KG1 (cell line): ENCODE data around the gene OR1J1.

Source experiments
- DNase-seq: peaks from one replicate; lab custom pipeline; 2025; lab: John Stamatoyannopoulos, UW

OR1J1 gene

GRCh38 chr9:122477826-122478225 lies at the start of gene OR1J1:
Gene OR1J1 (minus strand): TSS chr9:122477926. CDS start chr9:122477926, 0 bp downstream.
- no peak for DNase-seq

- DNase-seq: no peak
These were observed 49.5 kb upstream of the OR1J1 start, which contains the start of gene OR1N1 for GRCh38 chr9:122527193-122527592. Gene OR1N1 (minus strand): TSS chr9:122527293. CDS start chr9:122527293, 0 bp downstream.

- DNase-seq: no peak
These were observed 48.9 kb upstream of the OR1J1 start for GRCh38 chr9:122526602-122527001.

GRCh38 chr9:122519376-122519775 lies 41.6 kb upstream of the OR1J1 start:
- no peak for DNase-seq

GRCh38 chr9:122518841-122519240 lies 41.1 kb upstream of the OR1J1 start, which contains the start of gene OR1J4:
Gene OR1J4 (plus strand): TSS chr9:122519141. CDS start chr9:122519141, 0 bp downstream.
- no peak for DNase-seq

- no peak for DNase-seq
These were observed 40.5 kb upstream of the OR1J1 start for GRCh38 chr9:122518226-122518625.

GRCh38 chr9:122510502-122510901 lies 32.8 kb upstream of the OR1J1 start, which contains the start of gene OR1J2:
Gene OR1J2 (plus strand): TSS chr9:122510802. CDS start chr9:122510802, 0 bp downstream.
- DNase-seq: no peak

- DNase-seq: no peak
These were observed 29.2 kb upstream of the OR1J1 start for GRCh38 chr9:122506964-122507363.

- DNase-seq: peak; percentile 9
These were observed 21.2 kb upstream of the OR1J1 start for GRCh38 chr9:122498883-122499288.

GRCh38 chr9:122479062-122479461 lies 1.3 kb upstream of the OR1J1 start:
- no peak for DNase-seq

GRCh38 chr9:122477346-122477745 lies 380 bp downstream of the OR1J1 start:
- no peak for DNase-seq

GRCh38 chr9:122475717-122476116 lies 2.0 kb downstream of the OR1J1 start:
- DNase-seq: no peak

- no peak for DNase-seq
These were observed 3.2 kb downstream of the OR1J1 start for GRCh38 chr9:122474561-122474960.

GRCh38 chr9:122468735-122469134 lies 9.0 kb downstream of the OR1J1 start:
- no peak for DNase-seq

- no peak for DNase-seq
These were observed 11.3 kb downstream of the OR1J1 start for GRCh38 chr9:122466456-122466855.

- peak; percentile 83 for DNase-seq
These were observed 12.8 kb downstream of the OR1J1 start for GRCh38 chr9:122464633-122465567.

GRCh38 chr9:122463828-122464632 lies 13.7 kb downstream of the OR1J1 start:
- DNase-seq: no peak

GRCh38 chr9:122457787-122458186 lies 19.9 kb downstream of the OR1J1 start:
- DNase-seq: no peak

GRCh38 chr9:122456123-122456522 lies 21.6 kb downstream of the OR1J1 start:
- no peak for DNase-seq

GRCh38 chr9:122453677-122454135 lies 24.0 kb downstream of the OR1J1 start:
- no peak for DNase-seq

- no peak for DNase-seq
These were observed 30.8 kb downstream of the OR1J1 start for GRCh38 chr9:122446819-122447484.
